ENCODE measurements around the gene ACYP2. TPM values are rescaled to one million over a fixed set of nuclear protein-coding genes. Genes with fewer than 3 reads are reported as not detected.

The ACYP2 gene
- total RNA-seq, 4 donors from 2014 or later = 1.6 to 77.4 (median 11.4) TPM

DNA sequence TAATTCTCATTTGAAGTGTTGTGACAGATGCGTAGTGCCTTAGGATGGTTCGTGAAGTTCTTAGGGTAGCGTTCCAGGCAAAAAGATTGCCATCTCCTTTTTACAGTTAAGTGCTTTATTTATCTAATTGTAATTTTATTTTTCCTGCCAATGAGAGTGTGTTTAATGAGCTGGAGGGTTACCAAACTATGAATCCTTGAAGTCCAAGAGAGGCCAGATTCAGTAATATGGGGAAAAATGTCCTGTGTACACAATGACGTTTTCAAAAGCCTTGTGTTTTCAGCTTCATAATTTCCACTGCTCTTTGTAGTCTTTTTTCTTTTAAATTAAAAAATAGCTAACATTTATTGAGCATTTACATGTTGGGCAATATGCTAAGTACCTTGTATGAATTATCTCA lies 23.8 kb downstream of the ACYP2 start:
- intact Hi-C loops (cut with DNase I; ENCODE audit: low total_unique reads) = no loop called here
- in situ Hi-C loops (cut with MboI; ENCODE audit: low pct_ligation_motif_present in 1 of 4, low pct_unique_long_range_greater_than_20kb in 1 of 4, low sequenced_read_pairs in 3 of 4) = no loop called here
- 82 to 90% methylated on average over 4 of the region's 4 CpGs for WGBS, 2 donors (ENCODE audit: low coverage in 1 of 2)

DNA sequence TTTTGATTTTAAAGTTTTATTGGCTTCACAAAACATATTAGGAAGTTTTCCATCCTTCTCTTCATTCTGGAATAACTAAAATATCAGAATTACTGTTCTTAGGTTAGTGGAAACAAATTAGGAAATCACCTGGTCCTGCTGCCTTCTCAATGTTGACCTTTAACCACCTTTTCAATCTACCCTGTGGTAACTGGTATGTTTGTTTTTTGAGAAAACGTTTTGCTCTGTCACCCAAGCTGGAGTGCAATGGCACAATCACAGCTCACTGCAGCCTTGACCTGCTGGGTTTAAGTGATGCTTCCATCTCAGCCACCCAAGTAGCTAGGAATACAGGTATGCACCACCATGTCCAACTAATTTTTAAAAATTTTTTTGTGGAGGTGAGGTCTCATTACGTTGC lies 28.4 kb downstream of the ACYP2 start:
- in situ Hi-C loops (cut with MboI; ENCODE audit: low pct_ligation_motif_present in 1 of 4, low pct_unique_long_range_greater_than_20kb in 1 of 4, low sequenced_read_pairs in 3 of 4) (no loop called here), intact Hi-C loops (cut with DNase I; ENCODE audit: low total_unique reads) (no loop called here)
- no peaks in the 10 kb centered on the region for H3K9me3 ChIP-seq
- no peak overlapping the region for H3K4me3 ChIP-seq
- no peak for TF ChIP-seq POLR2AphosphoS5 (IDR thresholded peaks at IDR 0.05)
- TF ChIP-seq POLR2A (IDR thresholded peaks at IDR 0.05) = no peak
- TF ChIP-seq, protein P1, sequence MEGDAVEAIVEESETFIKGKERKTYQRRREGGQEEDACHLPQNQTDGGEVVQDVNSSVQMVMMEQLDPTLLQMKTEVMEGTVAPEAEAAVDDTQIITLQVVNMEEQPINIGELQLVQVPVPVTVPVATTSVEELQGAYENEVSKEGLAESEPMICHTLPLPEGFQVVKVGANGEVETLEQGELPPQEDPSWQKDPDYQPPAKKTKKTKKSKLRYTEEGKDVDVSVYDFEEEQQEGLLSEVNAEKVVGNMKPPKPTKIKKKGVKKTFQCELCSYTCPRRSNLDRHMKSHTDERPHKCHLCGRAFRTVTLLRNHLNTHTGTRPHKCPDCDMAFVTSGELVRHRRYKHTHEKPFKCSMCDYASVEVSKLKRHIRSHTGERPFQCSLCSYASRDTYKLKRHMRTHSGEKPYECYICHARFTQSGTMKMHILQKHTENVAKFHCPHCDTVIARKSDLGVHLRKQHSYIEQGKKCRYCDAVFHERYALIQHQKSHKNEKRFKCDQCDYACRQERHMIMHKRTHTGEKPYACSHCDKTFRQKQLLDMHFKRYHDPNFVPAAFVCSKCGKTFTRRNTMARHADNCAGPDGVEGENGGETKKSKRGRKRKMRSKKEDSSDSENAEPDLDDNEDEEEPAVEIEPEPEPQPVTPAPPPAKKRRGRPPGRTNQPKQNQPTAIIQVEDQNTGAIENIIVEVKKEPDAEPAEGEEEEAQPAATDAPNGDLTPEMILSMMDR (IDR thresholded peaks at IDR 0.05) = no peak
- no peak for TF ChIP-seq EP300 (IDR thresholded peaks at IDR 0.05; ENCODE audit: low read depth)
- H3K27me3 ChIP-seq = no peaks in the 10 kb centered on the region
- H3K36me3 ChIP-seq = no peaks in the 10 kb centered on the region
- H3K27ac ChIP-seq = no peak overlapping the region
- 63 to 69% methylated on average over 2 of the region's 2 CpGs for WGBS, 2 donors (ENCODE audit: low coverage in 1 of 2)
- no peak for DNase-seq
- H3K4me1 ChIP-seq = no peaks in the 10 kb centered on the region

More for the DNA sequence above, 23.8 kb downstream of the ACYP2 start:
- H3K4me1 ChIP-seq = no peaks in the 10 kb centered on the region
- DNase-seq = no peak
- no peak for TF ChIP-seq EP300 (IDR thresholded peaks at IDR 0.05; ENCODE audit: low read depth)
- TF ChIP-seq POLR2AphosphoS5 (IDR thresholded peaks at IDR 0.05) = no peak
- TF ChIP-seq POLR2A (IDR thresholded peaks at IDR 0.05) = no peak
- TF ChIP-seq, protein P1 (IDR thresholded peaks at IDR 0.05) = no peak
- H3K4me3 ChIP-seq = no peak overlapping the region
- no peaks in the 10 kb centered on the region for H3K36me3 ChIP-seq
- no peaks in the 10 kb centered on the region for H3K27me3 ChIP-seq
- no peaks in the 10 kb centered on the region for H3K9me3 ChIP-seq
- no peak overlapping the region for H3K27ac ChIP-seq

DNA sequence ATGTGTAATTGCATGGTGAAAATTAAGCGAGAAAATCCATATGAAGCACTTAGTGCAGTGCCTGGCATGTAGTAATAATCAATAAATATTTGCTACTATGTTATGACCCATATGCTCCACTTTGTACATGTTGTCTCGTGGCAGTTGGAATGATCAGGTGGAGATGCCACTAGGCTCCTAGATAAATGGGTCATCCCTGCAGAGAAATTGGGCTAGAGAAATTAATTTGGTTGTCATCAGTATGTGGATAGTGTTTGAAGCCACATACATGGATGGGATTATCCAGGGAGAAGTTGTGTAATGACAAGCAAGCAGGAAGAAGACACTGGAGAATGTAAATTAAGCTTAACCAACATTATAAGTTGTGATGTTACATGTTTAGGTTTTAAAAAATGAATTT lies 33.0 kb downstream of the ACYP2 start:
- Histone ChIP-seq H3K4me1 (no peaks in the 10 kb centered on the region), H3K36me3 (no peaks in the 10 kb centered on the region), H3K27me3 (no peaks in the 10 kb centered on the region), H3K4me3 (no peak overlapping the region), H3K9me3 (no peaks in the 10 kb centered on the region), H3K27ac (no peak overlapping the region)
- intact Hi-C loops (cut with DNase I; ENCODE audit: low total_unique reads) = no loop called here
- TF ChIP-seq POLR2A (IDR thresholded peaks at IDR 0.05) (no peak), POLR2AphosphoS5 (IDR thresholded peaks at IDR 0.05) (no peak), EP300 (IDR thresholded peaks at IDR 0.05; ENCODE audit: low read depth) (no peak)
- TF ChIP-seq, protein P1 (IDR thresholded peaks at IDR 0.05) = no peak
- WGBS, 2 donors (ENCODE audit: low coverage in 1 of 2) = 80 to 96% methylated on average over 1 to 2 of the region's 2 CpGs
- no peak for DNase-seq
- in situ Hi-C loops (cut with MboI; ENCODE audit: low pct_ligation_motif_present in 1 of 4, low pct_unique_long_range_greater_than_20kb in 1 of 4, low sequenced_read_pairs in 3 of 4) = no loop called here

DNA sequence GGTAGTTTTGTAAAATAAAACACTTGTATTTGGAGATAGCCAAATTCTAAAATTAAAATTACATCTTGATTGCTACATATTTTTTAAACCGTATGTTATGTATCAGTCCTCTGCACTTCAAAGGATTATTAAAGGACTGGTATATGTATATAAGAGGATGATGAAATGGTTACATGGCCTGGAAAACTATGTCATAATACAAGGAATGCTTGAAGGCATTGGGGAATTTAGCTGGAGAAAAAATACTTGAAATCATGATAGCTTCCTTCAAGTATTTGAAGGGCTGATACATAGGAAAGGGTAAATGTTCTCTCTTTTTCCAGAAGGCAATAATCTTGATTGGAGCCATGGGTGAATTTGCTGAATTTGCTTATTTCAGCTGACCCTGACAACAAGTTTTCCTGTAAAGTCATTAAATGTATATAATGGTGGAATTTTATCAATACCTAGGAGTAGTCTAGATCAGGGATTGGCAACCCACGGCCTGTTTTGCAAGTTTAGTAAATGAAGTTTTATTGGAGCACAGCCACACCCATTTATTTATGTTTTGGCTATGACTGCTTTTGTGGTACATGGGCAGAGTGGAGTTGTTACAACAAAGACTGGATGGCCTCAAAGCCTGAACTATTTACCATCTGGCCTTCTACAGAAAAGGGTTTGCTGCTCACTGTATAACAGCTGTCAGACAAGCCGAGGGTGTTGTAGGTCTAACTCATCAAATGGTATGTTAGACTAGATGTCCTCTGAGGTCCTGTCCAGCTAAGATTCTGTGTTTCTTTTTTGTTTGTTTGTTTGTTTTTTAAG lies 34.4 kb downstream of the ACYP2 start:
- WGBS, 2 donors (ENCODE audit: low coverage in 1 of 2) = 64 to 71% methylated on average over 3 of the region's 3 CpGs
- H3K9me3 ChIP-seq = no peaks in the 10 kb centered on the region
- no peaks in the 10 kb centered on the region for H3K4me1 ChIP-seq
- H3K4me3 ChIP-seq = no peak overlapping the region
- DNase-seq = no peak
- no peaks in the 10 kb centered on the region for H3K36me3 ChIP-seq
- intact Hi-C loops (cut with DNase I; ENCODE audit: low total_unique reads) (no loop called here), in situ Hi-C loops (cut with MboI; ENCODE audit: low pct_ligation_motif_present in 1 of 4, low pct_unique_long_range_greater_than_20kb in 1 of 4, low sequenced_read_pairs in 3 of 4) (no loop called here)
- H3K27me3 ChIP-seq = no peaks in the 10 kb centered on the region
- no peak for TF ChIP-seq POLR2A (IDR thresholded peaks at IDR 0.05)
- no peak for TF ChIP-seq EP300 (IDR thresholded peaks at IDR 0.05; ENCODE audit: low read depth)
- TF ChIP-seq, protein P1 (IDR thresholded peaks at IDR 0.05) = no peak
- no peak for TF ChIP-seq POLR2AphosphoS5 (IDR thresholded peaks at IDR 0.05)
- no peak overlapping the region for H3K27ac ChIP-seq

Measured in transverse colon (tissue), 4 donors.